HepG2 (cell line): ENCODE data around the gene VAMP2. TPM values are rescaled to one million over a fixed set of nuclear protein-coding genes. Genes with fewer than 3 reads are reported as not detected.
A peak's percentile ranks its signal among the peaks of the same experiment; 100 is the strongest.

Source experiments
- ATM ChIP-seq: fragments of 450-650 bp; IDR thresholded peaks from 2 replicates; pipeline ENCODE4 v1.7.1; 2017; ENCODE audit warnings: mild to moderate bottlenecking, borderline replicate concordance
- ELF3 ChIP-seq: IDR thresholded peaks from 2 replicates; pipeline ENCODE4 v1.6.1; 2016; ENCODE audit warnings: missing genetic modification reagents, missing compliant biosample characterization
- EP300 ChIP-seq, 3 experiments: sonication (generic) in 1 of 3; formaldehyde crosslinking in 1 of 3; IDR thresholded peaks; 2 replicates each; pipeline versions ENCODE4 v1.5.1 to v1.6.1; 2011 to 2020; ENCODE audit warnings: low read depth in 2 of 3, low read length in 2 of 3, borderline replicate concordance in 1 of 3, improper control_type of control experiment in 1 of 3, mild to moderate bottlenecking in 1 of 3, missing genetic modification reagents in 1 of 3, moderate library complexity in 1 of 3
- ERF ChIP-seq: IDR thresholded peaks from 2 replicates; pipeline ENCODE4 v1.6.1; 2018; ENCODE audit warnings: missing biosample characterization, missing genetic modification reagents
- GPN1 ChIP-seq: sonication (generic); formaldehyde crosslinking; IDR thresholded peaks from 2 replicates; pipeline ENCODE4 v1.5.1; 2020; ENCODE audit warnings: missing genetic modification reagents, borderline replicate concordance
- HNF4A ChIP-seq: sonication (generic); formaldehyde crosslinking; IDR thresholded peaks from 2 replicates; pipeline ENCODE4 v1.4.0; 2020; ENCODE audit warnings: missing genetic modification reagents
- KDM3A ChIP-seq: IDR thresholded peaks from 2 replicates; pipeline ENCODE4 v1.6.1; 2018; ENCODE audit warnings: low read depth, missing compliant biosample characterization
- MAF1 ChIP-seq: sonication (generic); formaldehyde crosslinking; IDR thresholded peaks from 2 replicates; pipeline ENCODE4 v1.5.0; 2020; ENCODE audit warnings: missing genetic modification reagents, borderline replicate concordance
- MAZ ChIP-seq, 2 experiments: sonication (generic) in 1 of 2; formaldehyde crosslinking in 1 of 2; IDR thresholded peaks; 2 replicates each; pipeline versions ENCODE4 v1.5.0 to v1.6.1; 2012 to 2020; ENCODE audit warnings: low read depth in 2 of 2, mild to moderate bottlenecking in 2 of 2, borderline replicate concordance in 1 of 2, improper control_type of control experiment in 1 of 2, low read length in 1 of 2, missing genetic modification reagents in 1 of 2, moderate library complexity in 1 of 2
- MEIS2 ChIP-seq: sonication (generic); formaldehyde crosslinking; IDR thresholded peaks from 2 replicates; pipeline ENCODE4 v1.9.0; 2021; ENCODE audit warnings: mild to moderate bottlenecking, missing genetic modification reagents
- NR2F6 ChIP-seq, 2 experiments: IDR thresholded peaks; 2 replicates each; pipeline ENCODE4 v1.6.1; 2016; ENCODE audit warnings: antibody characterized with exemption in 1 of 2, mild to moderate bottlenecking in 1 of 2
- POLR2A ChIP-seq, 2 experiments: IDR thresholded peaks; 2 replicates each; pipeline ENCODE4 v1.6.1; 2011; ENCODE audit warnings: low read depth in 2 of 2, low read length in 2 of 2, mild to moderate bottlenecking in 1 of 2, moderate library complexity in 1 of 2; ENCODE audit not compliant: insufficient read depth in 1 of 2
- RXRA ChIP-seq: sonication (generic); formaldehyde crosslinking; IDR thresholded peaks from 2 replicates; pipeline ENCODE4 v1.5.1; 2020; ENCODE audit warnings: missing genetic modification reagents
- SKI ChIP-seq: fragments of 450-650 bp; IDR thresholded peaks from one replicate; pipeline ENCODE4 v1.6.1; 2018; ENCODE audit warnings: mild to moderate bottlenecking; ENCODE audit not compliant: partially characterized antibody
- SMARCE1 ChIP-seq: fragments of 450-650 bp; IDR thresholded peaks from 2 replicates; pipeline ENCODE4 v1.6.1; 2017; ENCODE audit warnings: borderline replicate concordance
- TCF12 ChIP-seq, 2 experiments: fragments of 450-650 bp in 1 of 2; sonication (generic) in 1 of 2; formaldehyde crosslinking in 1 of 2; IDR thresholded peaks; 2 replicates each; pipeline versions ENCODE4 v1.6.1 to v1.8.0; 2017 to 2022; ENCODE audit warnings: antibody characterized with exemption in 1 of 2, mild to moderate bottlenecking in 1 of 2, missing genetic modification reagents in 1 of 2, moderate library complexity in 1 of 2
- TP53 ChIP-seq: sonication (generic); formaldehyde crosslinking; conservative IDR thresholded peaks from 2 replicates; pipeline ENCODE4 v1.4.0; 2020; ENCODE audit warnings: missing genetic modification reagents
- ZNF260 ChIP-seq: sonication (generic); formaldehyde crosslinking; IDR thresholded peaks from 2 replicates; pipeline ENCODE4 v1.4.0; 2020; ENCODE audit warnings: missing genetic modification reagents, low read depth, mild to moderate bottlenecking, borderline replicate concordance
- ZNF883 ChIP-seq: sonication (generic); formaldehyde crosslinking; IDR thresholded peaks from 2 replicates; pipeline ENCODE4 v1.5.1; 2020; ENCODE audit warnings: mild to moderate bottlenecking, missing genetic modification reagents; ENCODE audit errors: not compliant biosample characterization
- polyA plus RNA-seq, 8 experiments: library from polyadenylated mRNA; depleted of rRNA in 3 of 8; stranded (reverse) in 7 of 8; unstranded in 1 of 8; fragments of >200 nt; fragmentation: Illumina TruSeq in 4 of 8; extraction: Trizol in 4 of 8; gene quantifications; 2 replicates each; pipeline versions ENCODE4 v1.2.1 to v1.2.3, GENCODE V29; 2011 to 2016; ENCODE audit warnings: low read depth in 4 of 8, missing spikeins in 1 of 8, mixed read lengths in 1 of 8; ENCODE audit not compliant: insufficient read depth in 1 of 8
- total RNA-seq, 5 experiments: library from RNA; depleted of rRNA; stranded (reverse); fragments of >200 nt; fragmentation: Illumina TruSeq; extraction: Trizol; gene quantifications; 2 replicates each; pipeline ENCODE4 v1.2.3, GENCODE V29; 2016; ENCODE audit warnings: low read depth in 1 of 5
- TF ChIP-seq, protein P1 (sequence below): sonication (generic); formaldehyde crosslinking; IDR thresholded peaks from 2 replicates; pipeline ENCODE4 v1.4.0; 2020; ENCODE audit warnings: missing genetic modification reagents, low read depth, mild to moderate bottlenecking, borderline replicate concordance
- TF ChIP-seq, protein P2 (sequence below): sonication (generic); formaldehyde crosslinking; IDR thresholded peaks from 2 replicates; pipeline ENCODE4 v1.8.0; 2022; ENCODE audit warnings: mild to moderate bottlenecking, missing genetic modification reagents, borderline replicate concordance
- TF ChIP-seq, protein P3 (sequence below): sonication (generic); formaldehyde crosslinking; IDR thresholded peaks from 2 replicates; pipeline ENCODE4; 2020; ENCODE audit warnings: missing genetic modification reagents, mild to moderate bottlenecking, borderline replicate concordance

VAMP2 gene
- total and polyA plus RNA-seq, 2 of the 13 experiments (the other 11 are each of a cell fraction or from before 2014, with no cell fraction given), result 3.9 to 17.2 TPM

DNA sequence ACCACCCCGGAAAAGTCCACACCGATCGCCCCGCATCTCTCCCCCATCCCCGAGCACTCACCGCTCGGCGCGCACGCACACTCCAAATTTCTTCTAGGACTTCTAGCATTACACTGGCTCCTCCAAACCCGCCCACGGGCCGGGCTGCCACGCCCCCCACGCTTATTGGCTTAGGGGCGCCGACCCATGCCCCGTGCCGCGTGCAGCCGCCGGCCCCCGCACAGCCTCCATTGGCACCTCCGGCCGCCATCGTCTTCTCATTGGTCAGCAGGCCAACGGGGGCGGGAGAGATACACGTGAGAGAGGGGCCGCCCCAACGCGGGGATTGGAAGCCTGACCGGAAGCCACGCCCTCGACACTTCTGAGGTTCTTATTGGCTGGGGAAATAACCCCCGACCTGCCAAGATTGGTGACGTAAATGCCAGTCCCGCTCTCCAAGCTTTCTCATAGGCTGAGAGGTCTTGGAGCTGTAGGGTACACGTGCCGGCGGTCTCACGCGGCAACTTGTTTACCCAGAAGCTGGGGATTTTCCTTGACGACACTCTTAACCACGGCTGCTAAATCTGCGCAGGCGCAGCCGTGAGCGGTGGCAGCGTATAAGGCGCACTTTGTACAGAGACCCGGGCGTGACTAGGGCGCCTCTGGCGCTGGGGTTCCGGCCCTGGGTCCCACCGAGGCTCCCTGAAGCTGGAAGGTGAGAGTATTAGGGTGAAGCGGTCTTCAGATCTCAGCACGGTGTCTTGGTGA, 6.3 kb downstream of the VAMP2 start (continued):
- TF ChIP-seq ZNF883, result no peak
- no peak for TF ChIP-seq KDM3A (CRISPR knock-in tag)
- TF ChIP-seq MEIS2, result no peak; the same call in 1 of the 2 replicates
- TF ChIP-seq ZNF260 (CRISPR knock-in tag), result no peak
- no peak for TF ChIP-seq SMARCE1
- TF ChIP-seq MAZ (IDR thresholded peaks at IDR 0.05; ENCODE audit: borderline replicate concordance, low read depth, low read length), result no peak
- TF ChIP-seq MAZ (CRISPR knock-in tag; IDR thresholded peaks at IDR 0.05; ENCODE audit: low read depth), result no peak
- TF ChIP-seq, protein P1, sequence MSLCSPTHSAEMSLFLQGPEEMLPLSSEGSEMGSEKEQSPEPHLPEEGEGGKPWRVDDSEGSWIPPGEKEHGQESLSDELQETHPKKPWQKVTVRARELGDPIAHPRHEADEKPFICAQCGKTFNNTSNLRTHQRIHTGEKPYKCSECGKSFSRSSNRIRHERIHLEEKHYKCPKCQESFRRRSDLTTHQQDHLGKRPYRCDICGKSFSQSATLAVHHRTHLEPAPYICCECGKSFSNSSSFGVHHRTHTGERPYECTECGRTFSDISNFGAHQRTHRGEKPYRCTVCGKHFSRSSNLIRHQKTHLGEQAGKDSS (CRISPR knock-in tag), result no peak
- 0 out of 2 replicates have a peak, but pooled peaks have one; percentile 36 for TF ChIP-seq HNF4A (CRISPR knock-in tag)
- TF ChIP-seq, protein P2, sequence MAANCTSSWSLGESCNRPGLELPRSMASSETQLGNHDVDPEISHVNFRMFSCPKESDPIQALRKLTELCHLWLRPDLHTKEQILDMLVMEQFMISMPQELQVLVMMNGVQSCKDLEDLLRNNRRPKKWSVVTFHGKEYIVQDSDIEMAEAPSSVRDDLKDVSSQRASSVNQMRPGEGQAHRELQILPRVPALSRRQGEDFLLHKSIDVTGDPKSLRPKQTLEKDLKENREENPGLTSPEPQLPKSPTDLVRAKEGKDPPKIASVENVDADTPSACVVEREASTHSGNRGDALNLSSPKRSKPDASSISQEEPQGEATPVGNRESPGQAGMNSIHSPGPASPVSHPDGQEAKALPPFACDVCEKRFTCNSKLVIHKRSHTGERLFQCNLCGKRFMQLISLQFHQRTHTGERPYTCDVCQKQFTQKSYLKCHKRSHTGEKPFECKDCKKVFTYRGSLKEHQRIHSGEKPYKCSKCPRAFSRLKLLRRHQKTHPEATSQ (CRISPR knock-in tag), result no peak
- no peak for TF ChIP-seq MAF1 (CRISPR knock-in tag)
- TF ChIP-seq TP53, result no peak
- TF ChIP-seq RXRA (CRISPR knock-in tag), result no peak
- peak; percentile 63 to 70 for TF ChIP-seq POLR2A (IDR thresholded peaks at IDR 0.05; ENCODE audit: insufficient read depth in 1 of 2, low read depth in 2 of 2, low read length in 2 of 2)
- 0 out of 2 replicates have a peak, but pooled peaks have one; percentile 11 for TF ChIP-seq ERF (CRISPR knock-in tag)
- no peak for TF ChIP-seq TCF12 (IDR thresholded peaks at IDR 0.05)
- no peak for TF ChIP-seq TCF12 (CRISPR knock-in tag; IDR thresholded peaks at IDR 0.05)
- no peak for TF ChIP-seq SKI
- TF ChIP-seq, protein P3, sequence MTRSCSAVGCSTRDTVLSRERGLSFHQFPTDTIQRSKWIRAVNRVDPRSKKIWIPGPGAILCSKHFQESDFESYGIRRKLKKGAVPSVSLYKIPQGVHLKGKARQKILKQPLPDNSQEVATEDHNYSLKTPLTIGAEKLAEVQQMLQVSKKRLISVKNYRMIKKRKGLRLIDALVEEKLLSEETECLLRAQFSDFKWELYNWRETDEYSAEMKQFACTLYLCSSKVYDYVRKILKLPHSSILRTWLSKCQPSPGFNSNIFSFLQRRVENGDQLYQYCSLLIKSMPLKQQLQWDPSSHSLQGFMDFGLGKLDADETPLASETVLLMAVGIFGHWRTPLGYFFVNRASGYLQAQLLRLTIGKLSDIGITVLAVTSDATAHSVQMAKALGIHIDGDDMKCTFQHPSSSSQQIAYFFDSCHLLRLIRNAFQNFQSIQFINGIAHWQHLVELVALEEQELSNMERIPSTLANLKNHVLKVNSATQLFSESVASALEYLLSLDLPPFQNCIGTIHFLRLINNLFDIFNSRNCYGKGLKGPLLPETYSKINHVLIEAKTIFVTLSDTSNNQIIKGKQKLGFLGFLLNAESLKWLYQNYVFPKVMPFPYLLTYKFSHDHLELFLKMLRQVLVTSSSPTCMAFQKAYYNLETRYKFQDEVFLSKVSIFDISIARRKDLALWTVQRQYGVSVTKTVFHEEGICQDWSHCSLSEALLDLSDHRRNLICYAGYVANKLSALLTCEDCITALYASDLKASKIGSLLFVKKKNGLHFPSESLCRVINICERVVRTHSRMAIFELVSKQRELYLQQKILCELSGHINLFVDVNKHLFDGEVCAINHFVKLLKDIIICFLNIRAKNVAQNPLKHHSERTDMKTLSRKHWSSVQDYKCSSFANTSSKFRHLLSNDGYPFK (CRISPR knock-in tag), result no peak
- TF ChIP-seq EP300 (IDR thresholded peaks at IDR 0.05; ENCODE audit: low read depth in 2 of 2, low read length in 2 of 2), result peak in 1 of 2 experiments; percentile 66; a peak in 2 of 4 replicates
- TF ChIP-seq EP300 (CRISPR knock-in tag; IDR thresholded peaks at IDR 0.05; ENCODE audit: borderline replicate concordance), result no peak
- TF ChIP-seq ATM, result no peak
- no peak for TF ChIP-seq GPN1 (CRISPR knock-in tag)
- no peak for TF ChIP-seq ELF3 (CRISPR knock-in tag)
- TF ChIP-seq NR2F6 (IDR thresholded peaks at IDR 0.05), result 0 out of 2 replicates have a peak, but pooled peaks have one; percentile 6
- 0 out of 2 replicates have a peak, but pooled peaks have one; percentile 11 for TF ChIP-seq NR2F6 (CRISPR knock-in tag; IDR thresholded peaks at IDR 0.05)
